Mucosa of descending colon (tissue), 3 donors: Measurements from ENCODE around the gene PATL1. TPM values are rescaled to one million over a fixed set of nuclear protein-coding genes. Genes with fewer than 3 reads are reported as not detected.

Experiments
- ATAC-seq: fragments of 200-7000 bp; cut with Tn5 transposase; one replicate; pipeline ENCODE4 v1.9.1; 2020; ENCODE audit warnings: mild to moderate bottlenecking, moderate library complexity
- DNase-seq, 3 donors: peaks; one replicate each; pipeline ENCODE4 v3.0.0-alpha.2; 2020
- H3K36me3 ChIP-seq: fragments of 200-600 bp; one replicate; pipeline ENCODE4 v1.8.0; 2021; ENCODE audit warnings: low read depth, mild to moderate bottlenecking
- H3K4me1 ChIP-seq: fragments of 200-600 bp; one replicate; pipeline ENCODE4 v1.8.0; 2021; ENCODE audit warnings: low read depth, mild to moderate bottlenecking
- H3K4me3 ChIP-seq: fragments of 200-600 bp; one replicate; pipeline ENCODE4 v1.8.0; 2021; ENCODE audit warnings: mild to moderate bottlenecking
- H3K9me3 ChIP-seq: fragments of 200-600 bp; one replicate; pipeline ENCODE4 v1.8.0; 2021; ENCODE audit warnings: mild to moderate bottlenecking
- intact Hi-C, 2 donors: fragments of 100-400 bp; cut with DNase I in 1 of 2; cut with micrococcal nuclease in 1 of 2; formaldehyde crosslinking; loops; one replicate each; pipeline versions ENCODE4 v1.11.0 to v1.11.1; 2022; cut with DNase I, micrococcal nuclease
- total RNA-seq, 3 donors: library from RNA; stranded (reverse); fragmentation: NEBNext Ultra II Directional in 2 of 3; extraction: Animal tissue kit (Norgen Biotek cat#: 25700) in 2 of 3; gene quantifications; one replicate each; pipeline versions ENCODE4 v1.2.1 to v1.2.4, GENCODE V29; 2021 to 2023
- TF ChIP-seq, protein P1 (sequence below): fragments of 200-600 bp; IDR thresholded peaks from one replicate; pipeline ENCODE4 v1.8.0; 2022; ENCODE audit warnings: antibody characterized with exemption, mild to moderate bottlenecking
- donor health status: DM: no; HTN: no; CAD: no; lungs with moderate emphysema.
- donor health status: DM: no; HTN: no; CAD: no.
- donor health status: DM: no; HTN: yes; CAD: no.

Gene PATL1
- total RNA-seq, 3 donors from 2014 or later, result 34.1 to 40.2 (median 34.6) TPM

DNA sequence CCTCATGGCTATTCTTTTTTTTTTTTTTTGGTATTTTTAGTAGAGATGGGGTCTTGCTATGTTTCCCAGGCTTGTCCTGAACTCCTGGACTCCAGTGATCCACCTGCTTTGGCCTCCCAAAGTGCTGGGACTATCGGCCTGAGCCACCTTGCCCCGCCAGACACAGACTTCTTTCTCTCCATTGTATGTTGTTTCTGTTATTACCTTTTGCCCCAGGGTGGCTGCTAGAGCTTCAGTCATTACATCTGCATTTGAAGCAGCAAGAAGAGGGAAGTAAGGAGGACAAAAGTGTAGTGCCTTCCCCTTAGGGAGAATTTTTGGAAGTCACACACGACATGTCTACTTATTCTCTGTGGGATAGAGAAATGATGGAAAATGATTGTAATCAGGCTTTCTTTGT, 43.1 kb downstream of the PATL1 start:
- no peak overlapping the region for H3K4me3 ChIP-seq
- intact Hi-C loops, result no loop called here
- no peaks in the 10 kb centered on the region for H3K9me3 ChIP-seq
- no peak for ATAC-seq
- DNase-seq, result no peak
- TF ChIP-seq, protein P1, sequence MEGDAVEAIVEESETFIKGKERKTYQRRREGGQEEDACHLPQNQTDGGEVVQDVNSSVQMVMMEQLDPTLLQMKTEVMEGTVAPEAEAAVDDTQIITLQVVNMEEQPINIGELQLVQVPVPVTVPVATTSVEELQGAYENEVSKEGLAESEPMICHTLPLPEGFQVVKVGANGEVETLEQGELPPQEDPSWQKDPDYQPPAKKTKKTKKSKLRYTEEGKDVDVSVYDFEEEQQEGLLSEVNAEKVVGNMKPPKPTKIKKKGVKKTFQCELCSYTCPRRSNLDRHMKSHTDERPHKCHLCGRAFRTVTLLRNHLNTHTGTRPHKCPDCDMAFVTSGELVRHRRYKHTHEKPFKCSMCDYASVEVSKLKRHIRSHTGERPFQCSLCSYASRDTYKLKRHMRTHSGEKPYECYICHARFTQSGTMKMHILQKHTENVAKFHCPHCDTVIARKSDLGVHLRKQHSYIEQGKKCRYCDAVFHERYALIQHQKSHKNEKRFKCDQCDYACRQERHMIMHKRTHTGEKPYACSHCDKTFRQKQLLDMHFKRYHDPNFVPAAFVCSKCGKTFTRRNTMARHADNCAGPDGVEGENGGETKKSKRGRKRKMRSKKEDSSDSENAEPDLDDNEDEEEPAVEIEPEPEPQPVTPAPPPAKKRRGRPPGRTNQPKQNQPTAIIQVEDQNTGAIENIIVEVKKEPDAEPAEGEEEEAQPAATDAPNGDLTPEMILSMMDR, result no peak
- H3K36me3 ChIP-seq, result no peaks in the 10 kb centered on the region
- H3K4me1 ChIP-seq, result no peaks in the 10 kb centered on the region

DNA sequence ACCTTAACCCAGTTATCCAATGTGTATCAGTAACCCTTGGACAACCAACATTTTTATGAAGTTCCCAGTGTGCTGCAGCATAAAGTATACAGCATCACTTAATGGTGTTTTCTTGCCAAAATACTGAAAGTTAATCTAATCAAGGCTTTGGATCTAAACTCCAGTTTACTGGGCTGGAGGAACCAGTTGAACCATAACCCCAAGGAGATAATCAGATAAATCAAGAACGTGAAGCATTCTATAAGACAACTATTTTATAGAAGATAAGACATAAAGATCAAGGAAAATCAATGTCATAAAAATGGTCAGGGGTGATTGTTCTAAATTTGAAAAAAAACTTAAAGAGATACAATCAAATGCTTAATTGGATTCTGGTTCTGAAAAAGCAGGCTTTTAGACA, 51.0 kb downstream of the PATL1 start:
- intact Hi-C loops, result loop anchor here in 1 of 2 donors (10.0 kb wide), 1 partner anchor 47 kb away; the partner anchor contains the start of gene PATL1
- DNase-seq (no peak), ATAC-seq (no peak)
- TF ChIP-seq, protein P1, result no peak
- Histone ChIP-seq H3K4me3 (no peak overlapping the region), H3K36me3 (no peaks in the 10 kb centered on the region), H3K4me1 (peaks cover 22% of the 10 kb centered on the region), H3K9me3 (no peaks in the 10 kb centered on the region)

DNA sequence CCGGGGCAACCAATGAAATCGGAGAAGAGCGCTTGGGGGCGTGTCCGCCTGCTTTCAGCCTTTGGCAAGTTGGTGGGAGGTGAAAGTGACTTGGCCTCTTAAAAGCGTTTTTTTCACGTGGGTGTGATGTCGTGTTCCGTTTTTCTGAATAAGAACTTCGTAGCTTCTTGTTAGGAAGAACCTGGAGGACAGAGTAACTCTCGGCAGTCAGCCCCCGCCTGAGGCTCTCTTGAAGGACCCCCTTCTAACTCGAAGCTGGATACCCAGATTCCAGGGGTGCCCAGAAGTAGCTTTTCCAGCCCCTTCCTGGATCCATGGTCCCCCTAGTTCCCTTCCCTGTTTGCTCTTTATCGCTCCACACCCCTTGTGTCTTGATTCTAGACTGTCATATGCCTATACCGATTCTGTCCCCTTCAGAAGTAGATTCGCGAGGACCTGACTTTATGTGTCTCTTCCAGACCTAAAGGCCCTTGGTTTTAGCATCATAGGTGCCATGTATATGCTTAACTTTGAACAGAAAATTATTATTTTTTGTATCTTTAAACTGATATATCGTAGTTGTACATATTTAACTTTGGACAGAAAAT, 52.3 kb downstream of the PATL1 start:
- TF ChIP-seq, protein P1, result no peak
- peaks cover 33% of the 10 kb centered on the region for H3K4me1 ChIP-seq
- intact Hi-C loops, result loop anchor here in 1 of 2 donors (10.0 kb wide), 1 partner anchor 48 kb away; the partner anchor contains the start of gene PATL1
- H3K4me3 ChIP-seq, result peak overlapping the region; percentile 20
- H3K9me3 ChIP-seq, result no peaks in the 10 kb centered on the region
- H3K36me3 ChIP-seq, result no peaks in the 10 kb centered on the region
- ATAC-seq (no peak), DNase-seq (peak in 2 of 3 donors; percentile 94 to 98)

- peak; percentile 87 for ATAC-seq
- Histone ChIP-seq H3K4me1 (peaks cover 33% of the 10 kb centered on the region), H3K36me3 (no peaks in the 10 kb centered on the region), H3K4me3 (peak within 1 kb of the TSS; percentile 87), H3K9me3 (no peaks in the 10 kb centered on the region)
- TF ChIP-seq, protein P1, result no peak
- intact Hi-C loops, result loop anchor here in 1 of 2 donors (10.0 kb wide), 1 partner anchor 49 kb away; the partner anchor contains the start of gene PATL1
- peak; percentile 96 to 100 (median 98) for DNase-seq
Measured at GRCh38 chr11:59615637-59616395, 53.0 kb downstream of the PATL1 start, which contains the start of gene OSBP. Gene OSBP (minus strand): TSS chr11:59615774. CDS start chr11:59615664, 110 bp downstream.

DNA sequence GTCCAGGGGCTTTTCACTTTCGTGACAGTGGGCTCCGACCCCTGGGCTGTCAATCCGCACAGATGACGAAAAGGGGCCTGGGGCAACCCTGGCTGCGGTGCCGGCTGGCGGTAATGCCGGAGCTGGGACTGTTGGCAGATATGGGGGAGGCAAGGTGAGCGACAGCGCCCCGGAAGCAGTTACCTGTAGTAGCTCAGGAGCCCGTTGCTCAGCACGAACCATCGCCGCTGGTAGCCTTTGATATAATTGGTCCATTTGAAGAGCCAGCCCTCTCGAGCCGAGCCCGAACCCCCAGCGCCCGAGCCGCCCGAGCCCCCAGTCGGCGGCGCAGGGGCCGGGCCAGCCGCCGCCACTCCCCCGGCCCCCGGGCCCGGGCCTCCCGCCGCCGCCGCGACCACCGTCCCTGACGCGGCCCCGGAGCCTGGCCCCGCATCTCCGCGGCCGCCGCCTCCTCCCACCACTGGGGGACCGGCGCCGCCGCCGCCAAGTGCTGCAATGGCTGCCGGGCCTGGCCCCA, 53.7 kb downstream of the PATL1 start:
- DNase-seq, result peak; percentile 75 to 86 (median 77)
- Histone ChIP-seq H3K36me3 (no peaks in the 10 kb centered on the region), H3K4me1 (peaks cover 37% of the 10 kb centered on the region), H3K9me3 (no peaks in the 10 kb centered on the region), H3K4me3 (peak overlapping the region; percentile 87)
- intact Hi-C loops, result loop anchor here in 1 of 2 donors (10.0 kb wide), 1 partner anchor 50 kb away; the partner anchor contains the start of gene PATL1
- peak; percentile 11 for ATAC-seq
- TF ChIP-seq, protein P1, result no peak
